Activated CD4-positive, alpha-beta T cell treated with anti-CD3 and anti-CD28 coated beads for 1 hour (primary cell): Measurements from ENCODE around the gene AFMID.
"Not testable (repeated sequence)": the region's sequence is repeated elsewhere in the genome, so short reads cannot be mapped to it uniquely, and the experiment has no call there.

Source experiments
- DNase-seq: peaks from one replicate; pipeline ENCODE4 v3.0.0-alpha.2; 2020

The AFMID gene

DNA sequence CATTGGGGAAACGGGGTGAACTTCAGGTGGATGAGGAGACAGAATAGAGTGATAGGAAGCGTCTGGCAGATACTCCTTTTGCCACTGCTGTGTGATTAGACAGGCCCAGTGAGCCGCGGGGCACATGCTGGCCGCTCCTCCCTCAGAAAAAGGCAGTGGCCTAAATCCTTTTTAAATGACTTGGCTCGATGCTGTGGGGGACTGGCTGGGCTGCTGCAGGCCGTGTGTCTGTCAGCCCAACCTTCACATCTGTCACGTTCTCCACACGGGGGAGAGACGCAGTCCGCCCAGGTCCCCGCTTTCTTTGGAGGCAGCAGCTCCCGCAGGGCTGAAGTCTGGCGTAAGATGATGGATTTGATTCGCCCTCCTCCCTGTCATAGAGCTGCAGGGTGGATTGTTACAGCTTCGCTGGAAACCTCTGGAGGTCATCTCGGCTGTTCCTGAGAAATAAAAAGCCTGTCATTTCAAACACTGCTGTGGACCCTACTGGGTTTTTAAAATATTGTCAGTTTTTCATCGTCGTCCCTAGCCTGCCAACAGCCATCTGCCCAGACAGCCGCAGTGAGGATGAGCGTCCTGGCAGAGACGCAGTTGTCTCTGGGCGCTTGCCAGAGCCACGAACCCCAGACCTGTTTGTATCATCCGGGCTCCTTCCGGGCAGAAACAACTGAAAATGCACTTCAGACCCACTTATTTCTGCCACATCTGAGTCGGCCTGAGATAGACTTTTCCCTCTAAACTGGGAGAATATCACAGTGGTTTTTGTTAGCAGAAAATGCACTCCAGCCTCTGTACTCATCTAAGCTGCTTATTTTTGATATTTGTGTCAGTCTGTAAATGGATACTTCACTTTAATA, 37.3 kb downstream of the AFMID start:
- no peak for DNase-seq

DNA sequence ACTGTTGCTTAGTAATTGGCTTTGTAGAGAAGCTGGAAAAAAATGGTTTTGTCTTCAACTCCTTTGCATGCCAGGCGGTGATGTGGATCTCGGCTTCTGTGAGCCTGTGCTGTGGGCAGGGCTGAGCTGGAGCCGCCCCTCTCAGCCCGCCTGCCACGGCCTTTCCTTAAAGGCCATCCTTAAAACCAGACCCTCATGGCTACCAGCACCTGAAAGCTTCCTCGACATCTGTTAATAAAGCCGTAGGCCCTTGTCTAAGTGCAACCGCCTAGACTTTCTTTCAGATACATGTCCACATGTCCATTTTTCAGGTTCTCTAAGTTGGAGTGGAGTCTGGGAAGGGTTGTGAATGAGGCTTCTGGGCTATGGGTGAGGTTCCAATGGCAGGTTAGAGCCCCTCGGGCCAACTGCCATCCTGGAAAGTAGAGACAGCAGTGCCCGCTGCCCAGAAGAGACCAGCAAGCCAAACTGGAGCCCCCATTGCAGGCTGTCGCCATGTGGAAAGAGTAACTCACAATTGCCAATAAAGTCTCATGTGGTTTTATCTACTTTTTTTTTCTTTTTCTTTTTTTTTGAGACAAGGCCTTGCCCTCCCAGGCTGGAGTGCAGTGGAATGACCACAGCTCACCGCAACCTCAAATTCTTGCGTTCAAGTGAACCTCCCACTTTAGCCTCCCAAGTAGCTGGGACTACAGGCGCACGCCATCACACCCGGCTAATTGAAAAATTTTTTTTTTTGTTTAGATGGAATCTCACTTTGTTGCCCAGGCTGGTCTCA, 38.1 kb downstream of the AFMID start:
- no peak for DNase-seq

DNA sequence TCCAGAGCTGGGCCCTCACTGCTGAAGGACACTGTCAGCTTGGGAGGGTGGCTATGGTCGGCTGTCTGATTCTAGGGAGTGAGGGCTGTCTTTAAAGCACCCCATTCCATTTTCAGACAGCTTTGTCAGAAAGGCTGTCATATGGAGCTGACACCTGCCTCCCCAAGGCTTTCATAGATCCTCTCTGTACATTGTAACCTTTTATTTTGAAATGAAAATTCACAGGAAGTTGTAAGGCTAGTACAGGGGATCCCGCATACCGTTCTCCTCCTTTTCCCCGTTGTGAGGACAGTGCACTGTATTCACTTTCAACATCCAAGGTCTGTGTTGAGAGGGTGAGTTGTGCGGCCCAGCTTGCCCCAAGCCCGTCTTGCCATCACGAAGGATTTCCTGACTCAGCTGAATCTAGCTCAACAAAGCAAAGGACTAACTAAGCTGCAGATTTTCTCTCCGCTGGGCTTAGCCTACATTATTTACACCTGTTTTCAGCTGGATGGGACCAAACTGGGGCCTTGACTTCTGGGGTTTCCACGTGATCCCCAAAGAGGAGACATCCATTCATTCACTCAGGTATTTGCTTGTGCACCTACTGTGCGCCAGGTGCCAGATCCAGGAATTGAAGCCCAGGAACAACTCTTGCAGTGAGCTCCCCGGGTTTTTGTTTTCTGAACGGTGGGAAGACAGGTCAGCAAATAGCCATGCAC, 39.0 kb downstream of the AFMID start:
- DNase-seq: no peak

DNA sequence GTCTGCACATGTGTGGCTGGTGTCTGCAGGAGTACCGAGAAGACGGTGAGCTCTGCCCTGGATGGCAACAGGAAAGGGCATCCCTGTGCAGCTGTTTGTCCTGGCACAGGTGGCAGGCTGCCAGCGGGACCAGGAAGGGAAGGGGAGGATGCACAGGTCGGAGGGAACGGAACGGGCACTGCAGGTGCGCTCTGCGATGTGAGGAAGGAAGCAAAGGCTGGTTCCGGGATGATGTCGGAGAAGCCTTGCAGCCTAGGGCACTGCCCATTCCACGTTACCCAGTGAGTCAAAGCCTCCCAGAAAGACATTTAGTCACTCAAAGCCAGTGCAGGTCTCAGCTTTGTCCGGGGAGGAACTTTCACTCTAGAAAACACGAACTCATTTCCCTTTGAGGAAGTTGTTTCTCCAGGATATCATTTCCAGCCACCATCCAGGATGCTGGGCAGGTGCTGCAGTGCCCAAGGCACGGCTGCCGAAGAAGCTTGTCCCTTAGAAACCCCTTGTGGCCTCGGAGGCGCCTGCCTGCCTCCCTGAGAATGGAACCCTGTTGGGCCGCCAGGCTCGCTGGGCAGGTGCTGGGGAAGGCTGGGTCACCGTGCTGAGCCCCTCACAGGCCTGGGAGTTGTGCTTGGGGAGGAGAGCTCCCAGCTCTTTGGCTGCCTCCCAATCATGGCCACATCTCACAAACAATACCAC, 39.7 kb downstream of the AFMID start:
- DNase-seq: no peak

DNA sequence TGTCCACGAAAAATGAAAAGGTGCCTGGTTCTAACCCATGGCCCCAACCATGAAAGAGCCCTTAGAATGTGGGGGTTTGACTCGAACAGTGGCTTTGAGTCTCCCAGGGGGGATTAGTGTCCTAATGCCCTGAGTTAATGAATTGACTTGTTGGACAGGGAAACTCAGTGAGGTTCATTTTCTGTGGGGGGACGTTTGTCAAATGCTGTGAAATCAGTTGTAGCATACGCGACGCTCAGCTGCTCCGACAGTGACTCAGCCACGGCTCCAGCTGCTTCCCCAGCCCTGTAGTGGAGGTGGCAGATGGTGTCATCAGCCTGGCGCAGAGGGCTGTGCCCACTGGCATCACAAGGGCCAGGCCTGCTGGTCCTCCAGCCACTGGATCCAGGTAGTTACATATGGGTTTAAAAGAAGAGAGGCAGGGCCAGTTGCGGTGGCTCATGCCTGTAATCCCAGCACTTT, 40.3 kb downstream of the AFMID start:
- no peak for DNase-seq

DNA sequence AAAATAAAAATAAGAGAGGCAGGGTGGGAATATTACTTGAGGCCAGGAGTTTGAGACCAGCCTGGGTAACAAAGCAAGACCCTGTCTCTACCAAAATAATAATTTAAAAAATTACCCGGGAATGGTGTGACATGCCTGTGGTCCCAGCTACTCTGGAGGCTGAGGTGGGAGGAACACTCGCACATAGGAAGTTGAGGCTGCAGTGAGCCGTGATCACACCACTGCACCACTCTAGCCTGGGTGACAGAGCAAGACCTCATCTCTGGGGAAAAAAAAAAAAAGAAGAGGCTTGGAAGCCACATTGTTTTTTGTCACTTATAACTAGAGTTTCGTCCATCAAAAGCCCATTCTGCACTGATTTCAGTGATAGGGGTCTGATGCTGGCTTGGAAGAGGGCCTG, 41.0 kb downstream of the AFMID start:
- DNase-seq: no peak

DNA sequence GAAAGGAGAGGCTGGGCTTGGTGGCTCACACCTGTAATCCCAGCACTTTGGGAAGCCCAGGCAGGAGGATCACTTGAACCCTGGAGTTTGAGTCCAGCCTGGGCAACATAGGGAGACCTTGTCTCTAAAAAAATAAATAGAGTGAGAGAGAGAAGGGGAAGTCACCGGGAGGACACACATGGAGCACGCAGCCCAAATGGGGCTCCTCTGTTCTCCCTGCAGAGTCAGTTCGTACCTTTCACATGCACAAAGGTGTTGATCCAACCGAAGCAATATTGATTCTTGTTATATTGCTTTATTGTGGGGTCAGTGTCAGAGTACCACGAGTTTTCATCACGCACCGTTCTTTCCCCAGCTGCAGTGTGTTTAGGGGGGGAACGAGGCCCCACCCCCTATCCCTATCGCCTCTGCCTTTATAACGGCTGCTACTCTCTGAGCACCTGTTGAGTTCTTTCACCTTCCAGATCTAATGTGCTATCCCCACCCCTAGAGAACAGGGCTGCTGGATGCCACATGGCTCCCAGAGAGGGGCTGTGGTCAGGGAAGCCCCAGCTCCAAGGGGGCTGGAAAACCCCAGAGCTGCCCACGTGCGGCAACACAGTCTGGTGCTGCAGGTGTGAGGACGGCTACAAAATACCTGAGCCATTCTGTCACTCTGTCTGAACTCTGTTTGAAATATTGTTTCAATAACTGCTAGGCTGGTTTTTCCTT, 43.2 kb downstream of the AFMID start:
- DNase-seq: no peak

DNA sequence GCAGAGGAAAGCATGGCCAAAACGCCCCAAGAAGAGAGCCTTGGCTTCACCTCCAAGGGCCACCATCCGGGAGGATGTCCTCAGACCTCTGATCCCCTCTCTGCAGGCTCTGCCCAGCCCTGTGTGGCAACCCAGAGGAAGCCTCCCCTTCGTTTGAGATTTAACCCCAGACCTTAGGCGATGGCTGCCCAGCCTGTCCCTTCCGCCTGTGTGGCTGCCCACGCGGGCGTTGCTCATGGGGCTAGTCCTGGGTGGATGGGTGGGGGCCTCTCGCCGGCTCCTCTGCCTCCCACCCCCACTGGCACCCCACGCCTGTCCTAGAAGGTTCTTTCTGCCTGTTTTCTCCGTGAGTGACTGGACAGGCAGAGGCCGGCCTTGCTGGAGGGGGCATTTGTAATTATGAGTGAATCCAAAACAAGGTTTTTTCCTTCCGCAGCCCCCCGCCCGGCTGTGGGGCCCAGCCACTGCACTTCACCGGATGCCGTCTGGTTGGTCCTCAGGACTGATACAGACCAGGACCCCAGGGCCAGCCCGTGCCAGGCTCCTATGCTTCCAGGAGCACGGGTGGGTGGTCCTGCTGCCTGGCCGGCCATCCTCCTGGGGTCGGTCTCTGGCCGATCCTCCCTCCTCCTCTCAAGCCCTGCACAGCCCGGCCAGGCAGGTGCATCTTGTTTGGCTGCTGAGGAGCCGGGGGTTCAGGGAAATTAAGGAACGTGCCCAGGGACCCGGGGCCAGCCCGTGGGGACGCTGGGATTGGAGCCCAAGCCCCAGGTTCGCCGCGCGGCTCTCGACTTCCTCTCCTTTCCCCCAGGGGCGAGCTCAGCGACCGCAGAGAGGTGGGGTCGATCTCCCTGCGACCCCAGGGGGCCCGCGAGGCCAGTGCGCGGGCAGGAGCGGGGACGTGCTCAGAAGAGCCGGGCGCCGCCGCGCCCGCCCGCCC, 44.1 kb downstream of the AFMID start, which contains the start of gene TMEM235:
TMEM235 (plus strand) TSS at position 636 of the 940 bp plus-strand sequence. CDS start 393 bp downstream, outside the sequence.
- DNase-seq: no peak

DNA sequence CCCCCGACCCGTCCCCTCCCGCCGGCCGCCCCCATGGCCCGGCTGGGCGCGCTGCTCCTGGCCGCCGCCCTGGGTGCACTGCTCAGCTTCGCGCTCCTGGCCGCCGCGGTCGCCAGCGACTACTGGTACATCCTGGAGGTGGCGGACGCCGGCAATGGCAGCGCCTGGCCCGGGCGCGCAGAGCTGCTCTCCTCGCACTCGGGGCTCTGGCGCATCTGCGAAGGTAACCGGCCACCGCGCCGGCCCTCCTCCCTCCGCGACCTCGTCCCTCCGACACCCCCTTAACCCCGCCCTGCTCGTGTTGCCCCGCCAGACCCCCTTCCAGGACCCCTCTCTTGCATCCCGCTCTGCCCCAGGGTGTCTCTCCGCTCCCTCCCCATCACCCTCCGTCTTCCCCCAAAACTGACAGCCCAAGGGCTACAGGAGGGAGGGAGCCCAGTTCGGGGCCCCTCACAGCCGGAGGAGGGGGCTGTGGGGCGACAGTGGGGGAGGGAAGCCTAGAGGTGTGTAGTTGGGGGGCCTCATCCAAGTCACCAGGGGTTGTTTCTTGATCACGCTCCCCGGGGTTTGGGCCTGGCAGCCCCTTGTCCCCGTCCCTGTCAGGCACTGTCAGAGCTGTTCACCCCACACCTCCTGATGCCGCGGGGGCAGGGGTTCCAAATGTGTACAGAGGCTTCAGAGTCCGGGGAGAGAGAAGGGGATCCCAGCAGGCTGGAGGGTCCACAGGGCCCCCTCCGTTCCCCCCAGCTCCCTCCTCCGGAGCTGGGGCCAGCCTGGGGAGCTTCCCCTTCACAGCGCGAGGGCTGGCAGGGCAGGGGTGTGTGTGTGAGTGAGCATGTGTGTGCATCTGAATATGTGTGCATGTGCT, 45.1 kb downstream of the AFMID start:
- DNase-seq: no peak

DNA sequence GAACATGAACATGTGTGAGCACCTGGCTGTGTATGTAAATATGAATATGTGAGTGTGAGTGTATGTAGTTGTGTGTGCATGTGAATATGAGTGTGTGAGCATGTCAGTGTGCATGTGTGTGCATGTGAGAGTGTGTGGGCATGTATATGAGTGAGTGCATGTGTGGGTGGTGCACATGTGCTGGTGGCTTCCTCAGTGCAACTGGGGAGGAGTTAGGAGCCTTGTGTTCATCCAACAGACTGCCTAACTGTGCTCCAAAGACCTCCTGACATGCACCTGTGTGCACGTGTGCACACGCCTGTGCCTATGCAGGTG, 45.7 kb downstream of the AFMID start:
- no peak for DNase-seq

DNA sequence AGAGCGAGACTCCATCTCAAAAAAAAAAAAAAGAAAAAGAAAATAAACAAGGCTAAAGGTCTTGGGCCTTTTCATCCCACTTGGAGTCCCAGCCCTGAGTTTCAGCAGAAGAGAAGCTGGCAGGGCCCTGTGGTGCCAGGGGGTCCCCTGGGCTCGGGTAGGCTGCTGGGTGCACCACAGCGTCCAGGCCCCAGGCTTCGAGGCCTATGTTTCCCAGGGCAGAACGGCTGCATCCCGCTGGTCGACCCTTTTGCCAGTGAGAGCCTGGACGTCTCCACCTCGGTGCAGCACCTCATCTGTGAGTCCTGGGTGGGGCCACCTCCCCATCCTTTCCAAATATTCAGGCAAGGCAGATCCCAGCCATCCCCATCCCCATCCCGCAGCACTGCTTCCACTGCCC, 46.5 kb downstream of the AFMID start:
- no peak for DNase-seq

DNA sequence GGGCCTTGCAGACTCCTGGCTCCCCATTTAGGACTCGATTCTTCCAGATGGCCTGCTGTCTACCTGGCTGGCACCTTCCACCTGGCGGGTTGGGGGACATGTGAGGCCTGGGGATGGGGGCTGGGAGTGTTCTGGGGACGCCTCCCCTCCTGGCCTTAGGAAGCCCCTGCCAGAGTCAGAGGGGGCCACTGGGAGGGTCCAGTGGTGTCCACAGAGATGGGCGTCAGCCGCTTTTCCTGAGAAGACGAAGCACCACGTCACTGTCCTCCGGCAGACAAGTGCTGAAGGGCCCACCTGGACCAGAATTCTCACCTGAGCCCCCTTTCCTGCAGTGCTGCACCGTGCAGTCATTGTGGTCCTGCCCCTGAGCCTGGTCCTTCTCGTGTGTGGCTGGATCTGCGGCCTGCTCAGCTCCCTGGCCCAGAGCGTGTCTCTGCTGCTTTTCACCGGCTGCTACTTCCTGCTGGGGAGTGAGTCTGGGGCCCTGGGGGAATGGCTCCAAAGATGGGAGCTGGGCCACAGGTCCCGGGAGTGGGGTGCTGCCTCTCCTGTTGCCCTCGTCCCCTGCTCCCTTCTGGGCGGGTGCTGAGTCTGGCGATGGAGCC, 47.2 kb downstream of the AFMID start:
- DNase-seq: no peak

DNA sequence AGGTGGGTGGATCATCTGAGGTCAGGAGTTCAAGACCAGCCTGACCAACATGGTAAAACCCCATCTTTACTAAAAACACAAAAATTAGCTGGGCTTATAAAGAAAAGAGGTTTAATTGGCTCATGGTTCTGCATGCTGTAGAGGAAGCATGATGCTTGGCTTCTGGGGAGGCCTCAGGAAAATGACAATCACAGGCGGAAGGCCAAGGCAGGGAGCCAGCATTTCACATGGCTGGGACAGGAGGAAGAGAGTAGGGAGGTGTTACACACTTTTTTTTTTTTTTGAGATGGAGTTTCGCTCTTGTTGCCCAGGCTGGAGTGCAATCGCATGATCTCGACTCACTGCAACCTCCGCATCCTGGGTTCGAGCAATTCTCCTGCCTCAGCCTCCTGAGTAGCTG, 47.9 kb downstream of the AFMID start:
- not testable (repeated sequence) for DNase-seq

DNA sequence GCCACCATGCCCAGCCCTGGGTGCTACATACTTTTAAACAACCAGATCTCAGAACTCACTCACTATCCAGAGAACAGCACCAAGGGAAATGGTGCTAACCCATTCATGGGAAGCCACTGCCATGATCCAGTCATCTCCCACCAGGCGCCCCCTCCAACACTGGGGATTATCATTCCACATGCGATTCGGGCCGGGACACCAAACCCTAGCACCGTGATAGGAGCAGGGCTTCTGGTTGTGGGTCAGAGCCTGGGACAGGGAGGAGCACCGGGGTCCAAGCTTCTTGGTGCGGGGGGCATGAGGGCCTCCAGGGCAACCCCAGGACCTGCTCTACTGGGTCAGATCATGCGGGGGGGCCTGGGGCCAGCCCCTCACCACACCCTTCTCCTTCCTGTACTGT, 48.7 kb downstream of the AFMID start:
- DNase-seq: no peak

DNA sequence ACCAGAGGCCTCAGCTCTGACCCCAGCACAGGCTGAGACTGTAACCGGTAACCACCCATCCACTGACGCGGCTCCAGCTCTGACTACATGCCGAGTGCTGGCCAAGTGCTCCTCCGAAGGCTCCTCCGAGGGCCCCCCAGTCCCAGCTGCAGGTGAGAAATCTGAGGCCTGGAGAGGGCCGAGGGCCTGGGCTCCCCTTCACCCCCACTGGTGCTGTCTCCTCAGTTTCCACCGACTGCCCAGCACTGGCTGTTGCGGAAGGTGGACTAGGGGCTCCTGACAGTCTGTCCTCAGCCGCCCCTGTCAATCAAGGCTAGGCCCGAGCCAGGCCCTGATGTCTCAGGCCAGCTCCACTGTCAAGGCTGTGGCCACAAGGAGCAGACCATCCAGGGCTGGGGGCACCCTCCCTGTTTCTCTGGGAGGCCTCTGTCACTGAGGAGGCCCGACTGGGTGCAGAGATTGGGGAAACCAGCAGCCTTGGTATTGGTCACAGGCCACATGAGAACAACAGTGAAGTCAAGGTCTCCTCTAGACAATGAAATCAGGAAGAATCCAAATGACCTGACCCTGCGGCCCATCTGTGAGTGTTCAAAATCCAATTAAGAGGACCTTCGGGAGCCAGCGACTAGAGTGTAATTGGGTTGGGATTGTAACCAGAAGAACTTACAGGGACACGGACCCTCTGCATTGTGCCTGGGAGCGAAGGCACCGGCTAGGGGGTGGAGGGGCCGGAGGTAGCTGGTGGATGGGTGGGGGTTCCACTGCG, 49.4 kb downstream of the AFMID start:
- no peak for DNase-seq

DNA sequence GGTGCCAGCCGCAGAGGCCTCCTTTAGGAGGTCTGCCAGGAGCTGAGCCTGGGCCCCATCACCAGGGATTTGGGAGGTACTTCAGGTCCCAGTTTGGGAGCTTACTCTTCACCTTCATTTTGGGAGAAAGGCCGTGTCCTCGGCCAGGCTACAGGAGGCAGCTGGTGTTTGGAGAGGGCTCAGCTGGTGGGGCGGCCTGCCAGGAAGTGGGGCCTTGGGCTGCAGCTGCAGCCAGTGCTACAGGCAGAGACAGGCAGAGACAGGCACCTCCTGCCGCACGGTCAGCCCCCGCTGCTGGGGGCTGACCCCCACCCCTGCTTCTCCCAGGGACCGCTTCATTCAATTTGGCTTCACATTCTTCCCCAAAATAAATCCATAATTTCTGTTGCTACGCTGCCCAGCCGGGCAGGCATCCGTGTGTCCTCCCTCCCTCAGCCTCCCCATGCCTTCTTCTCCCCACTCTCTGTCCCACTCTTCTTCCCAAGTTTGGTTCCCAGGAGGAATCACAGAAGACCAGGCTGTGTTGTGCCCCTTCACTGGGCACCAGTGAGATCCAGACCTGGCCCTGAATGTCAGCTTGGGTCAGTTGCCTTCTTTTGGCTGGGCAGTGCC, 50.3 kb downstream of the AFMID start:
- no peak for DNase-seq

DNA sequence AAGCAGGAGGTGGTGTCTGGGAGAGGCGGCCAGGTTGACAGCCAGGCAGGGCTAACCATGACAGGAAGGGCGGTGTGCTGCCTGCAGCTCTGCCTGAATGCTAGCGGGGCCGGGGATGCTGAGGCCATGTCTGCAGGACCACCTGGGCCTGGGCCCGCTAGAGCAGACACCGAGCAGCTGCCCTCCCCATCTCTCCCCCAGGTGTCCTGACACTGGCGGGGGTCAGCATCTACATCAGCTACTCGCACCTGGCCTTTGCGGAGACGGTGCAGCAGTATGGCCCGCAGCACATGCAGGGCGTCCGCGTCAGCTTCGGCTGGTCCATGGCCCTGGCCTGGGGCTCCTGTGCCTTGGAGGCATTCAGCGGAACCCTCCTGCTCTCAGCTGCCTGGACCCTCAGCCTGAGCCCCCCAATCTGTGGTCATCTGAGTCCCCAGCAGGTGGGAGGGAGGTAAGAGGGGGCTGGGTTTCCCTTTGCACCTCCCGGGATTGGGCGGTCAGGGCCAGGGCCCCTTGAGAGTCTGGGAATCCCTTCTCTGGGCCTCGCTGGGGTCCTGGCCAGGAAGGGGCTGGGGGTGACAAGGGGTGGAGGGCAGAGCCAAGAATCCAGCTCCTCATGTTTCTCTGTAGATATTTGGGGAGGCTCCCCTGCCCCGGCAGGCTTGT, 51.8 kb downstream of the AFMID start:
- no peak for DNase-seq

DNA sequence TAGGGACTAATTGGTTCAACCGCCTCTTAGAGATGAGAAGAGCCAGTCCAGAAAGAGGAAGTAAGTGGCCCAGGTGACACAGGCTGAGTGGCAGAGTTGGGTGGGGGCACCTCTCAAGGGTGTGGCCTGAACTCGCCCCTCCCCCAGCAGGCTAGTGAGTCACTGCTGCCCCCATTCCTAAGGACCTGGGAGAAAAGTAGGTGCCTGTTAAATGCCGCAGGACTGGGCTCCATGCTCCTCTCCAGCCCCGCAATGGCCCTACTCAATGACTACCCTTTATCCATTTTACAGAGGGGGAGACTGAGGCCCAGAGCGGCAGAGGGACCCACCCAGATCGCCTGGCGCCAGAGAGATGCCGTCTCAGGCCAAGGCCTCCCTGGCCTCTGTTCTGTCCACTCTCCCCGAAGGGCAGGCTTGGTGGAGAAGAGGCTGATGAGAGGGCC, 52.3 kb downstream of the AFMID start:
- no peak for DNase-seq
